Epithelial cell of proximal tubule (primary cell): ENCODE measurements around the gene VPS26B. TPM values are rescaled to one million over a fixed set of nuclear protein-coding genes. Genes with fewer than 3 reads are reported as not detected.
A peak's percentile ranks its signal among the peaks of the same experiment; 100 is the strongest.
"Not testable (repeated sequence)": the region's sequence is repeated elsewhere in the genome, so short reads cannot be mapped to it uniquely, and the experiment has no call there.

Experiments used
- DNase-seq: peaks from one replicate; pipeline ENCODE4 v3.0.0-alpha.2; 2011; ENCODE audit warnings: low read depth
- H3K4me3 ChIP-seq: 2 replicates; pipeline ENCODE4 v1.5.1; 2011; ENCODE audit warnings: low read depth, mild to moderate bottlenecking, low read length
- total RNA-seq: library from RNA; depleted of rRNA; stranded (reverse); fragments of >200 nt; gene quantifications from 2 replicates; pipeline ENCODE4 v1.2.3, GENCODE V29; 2015
- TF ChIP-seq, protein P1 (sequence below): conservative IDR thresholded peaks from 2 replicates; pipeline ENCODE4 v1.5.1; 2012; ENCODE audit warnings: low read depth, mild to moderate bottlenecking, low read length

The VPS26B gene
- 17.8 and 23.1 TPM in 2 replicates for total RNA-seq

DNA sequence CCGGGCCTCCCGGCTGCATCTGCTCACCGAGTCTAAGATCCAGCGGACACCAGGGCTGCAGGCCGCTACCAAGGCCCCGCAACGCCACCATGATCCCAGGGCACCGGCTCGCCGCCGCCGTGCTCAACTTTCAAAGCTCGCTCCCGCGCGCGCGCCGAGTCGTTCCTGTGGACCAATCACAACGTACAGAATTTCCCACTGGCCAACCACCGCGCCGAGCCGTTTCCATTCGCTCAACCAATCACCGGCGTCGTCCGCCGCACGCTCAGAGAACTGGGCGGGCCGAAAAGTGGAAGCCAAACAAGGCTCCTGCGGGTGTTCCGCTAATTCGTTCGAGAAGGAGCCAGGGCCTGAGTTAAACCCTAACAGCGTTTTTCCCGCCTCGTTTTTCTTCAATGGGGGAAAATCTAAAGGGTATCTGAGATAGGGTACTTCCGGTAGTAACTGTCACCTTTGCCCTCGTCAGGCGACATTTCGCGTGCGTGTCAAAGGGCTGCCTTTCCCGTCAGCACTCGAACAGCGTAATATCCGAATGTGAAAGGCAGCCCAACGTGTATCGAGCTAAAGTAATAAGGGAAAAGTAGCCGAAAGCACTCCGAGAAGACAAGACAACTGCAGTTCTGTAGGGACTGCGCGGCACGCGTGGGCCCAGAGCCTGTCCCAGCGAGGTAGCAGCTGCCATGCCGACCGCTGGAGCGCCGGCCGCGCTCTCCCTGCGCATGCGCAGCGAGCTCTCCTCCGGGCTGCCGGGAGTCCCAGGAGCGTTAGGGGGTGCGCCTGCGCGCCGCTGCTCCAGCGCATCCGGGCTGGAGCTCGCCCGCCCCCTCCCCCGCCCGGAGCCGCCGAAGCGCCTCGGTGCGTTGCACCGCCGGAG lies at the start of gene VPS26B, which contains the start of gene NCAPD3:
VPS26B (plus strand) TSS at position 836 of the 874 bp plus-strand sequence. CDS start 452 bp downstream, outside the sequence.
NCAPD3 (minus strand) TSS at position 132 of the 874 bp plus-strand sequence; CDS start at position 91, 41 bp downstream.
- peak within 1 kb of the TSS; percentile 64 for H3K4me3 ChIP-seq
- DNase-seq, result peak; percentile 61
- TF ChIP-seq, protein P1, sequence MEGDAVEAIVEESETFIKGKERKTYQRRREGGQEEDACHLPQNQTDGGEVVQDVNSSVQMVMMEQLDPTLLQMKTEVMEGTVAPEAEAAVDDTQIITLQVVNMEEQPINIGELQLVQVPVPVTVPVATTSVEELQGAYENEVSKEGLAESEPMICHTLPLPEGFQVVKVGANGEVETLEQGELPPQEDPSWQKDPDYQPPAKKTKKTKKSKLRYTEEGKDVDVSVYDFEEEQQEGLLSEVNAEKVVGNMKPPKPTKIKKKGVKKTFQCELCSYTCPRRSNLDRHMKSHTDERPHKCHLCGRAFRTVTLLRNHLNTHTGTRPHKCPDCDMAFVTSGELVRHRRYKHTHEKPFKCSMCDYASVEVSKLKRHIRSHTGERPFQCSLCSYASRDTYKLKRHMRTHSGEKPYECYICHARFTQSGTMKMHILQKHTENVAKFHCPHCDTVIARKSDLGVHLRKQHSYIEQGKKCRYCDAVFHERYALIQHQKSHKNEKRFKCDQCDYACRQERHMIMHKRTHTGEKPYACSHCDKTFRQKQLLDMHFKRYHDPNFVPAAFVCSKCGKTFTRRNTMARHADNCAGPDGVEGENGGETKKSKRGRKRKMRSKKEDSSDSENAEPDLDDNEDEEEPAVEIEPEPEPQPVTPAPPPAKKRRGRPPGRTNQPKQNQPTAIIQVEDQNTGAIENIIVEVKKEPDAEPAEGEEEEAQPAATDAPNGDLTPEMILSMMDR, result no peak

DNA sequence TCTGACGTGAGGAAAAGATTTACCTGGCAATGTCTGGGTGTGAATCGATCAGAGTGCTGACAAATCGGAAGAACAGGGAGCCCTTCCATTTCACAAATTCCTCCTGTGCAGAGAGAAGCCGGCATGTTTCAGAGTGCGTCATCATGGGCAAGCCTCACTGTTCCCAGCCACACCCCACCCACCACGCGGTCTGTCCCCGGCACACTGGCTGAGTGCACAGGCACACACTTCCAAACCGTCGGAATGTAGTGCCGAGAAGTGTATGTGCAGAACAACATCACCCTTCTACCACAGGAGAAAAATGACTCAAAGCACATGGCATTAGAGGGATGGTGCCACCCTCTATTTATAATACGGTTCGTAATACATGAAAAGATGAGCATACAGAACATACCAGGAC lies 48.2 kb upstream of the VPS26B start:
- TF ChIP-seq, protein P1, result no peak
- no peak for DNase-seq

DNA sequence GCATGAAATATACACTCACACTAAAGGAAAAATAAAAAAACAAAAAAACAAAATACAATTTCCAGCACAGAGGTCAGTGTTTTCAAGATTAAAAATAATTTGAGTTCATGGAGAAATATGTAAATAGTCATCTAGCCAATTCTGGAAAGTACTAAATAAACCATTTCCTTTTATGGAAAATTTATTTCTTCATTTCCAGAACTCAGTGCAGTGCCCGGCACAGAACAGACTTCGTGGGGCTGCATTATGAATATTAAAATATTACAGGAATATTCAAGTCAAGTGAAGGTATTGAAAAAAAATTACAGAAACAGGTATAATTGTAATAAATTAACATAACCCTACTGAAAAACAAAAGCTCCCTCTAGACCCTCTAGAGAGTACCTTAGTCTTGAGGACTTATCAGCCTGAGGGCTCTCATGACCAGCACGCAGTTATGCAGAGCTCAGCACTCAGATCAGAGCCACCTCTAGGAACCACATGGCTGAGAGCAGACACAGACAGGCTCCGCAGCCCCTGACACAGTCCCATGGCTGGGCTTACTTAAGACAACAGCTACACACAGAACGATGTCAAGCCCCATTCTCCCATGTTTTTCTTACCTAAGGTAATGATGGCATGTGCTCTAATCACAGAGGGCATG lies 46.3 kb upstream of the VPS26B start:
- H3K4me3 ChIP-seq, result no peak overlapping the region
- TF ChIP-seq, protein P1, result no peak
- DNase-seq, result no peak

More for the DNA sequence above, 48.2 kb upstream of the VPS26B start:
- H3K4me3 ChIP-seq, result no peak overlapping the region

DNA sequence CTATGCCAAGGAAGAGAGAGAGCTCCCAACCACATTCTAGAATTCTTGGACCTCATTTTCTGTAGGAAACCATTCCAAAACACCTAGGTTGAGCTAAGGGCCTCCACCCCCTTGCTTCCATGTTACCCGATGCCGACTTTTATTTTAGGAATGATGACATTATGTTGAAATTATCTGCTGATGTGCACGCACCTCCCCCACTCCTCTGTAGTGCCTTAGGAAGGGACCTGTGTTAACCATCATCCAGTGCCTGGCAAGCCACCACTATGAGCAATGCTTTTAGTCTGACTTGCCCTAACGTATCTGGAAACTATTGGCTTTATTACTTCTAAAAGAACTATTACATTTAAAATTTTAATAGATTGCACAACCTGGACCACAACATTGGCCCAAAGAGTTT lies 42.8 kb upstream of the VPS26B start:
- TF ChIP-seq, protein P1, result no peak
- no peak overlapping the region for H3K4me3 ChIP-seq
- no peak for DNase-seq

DNA sequence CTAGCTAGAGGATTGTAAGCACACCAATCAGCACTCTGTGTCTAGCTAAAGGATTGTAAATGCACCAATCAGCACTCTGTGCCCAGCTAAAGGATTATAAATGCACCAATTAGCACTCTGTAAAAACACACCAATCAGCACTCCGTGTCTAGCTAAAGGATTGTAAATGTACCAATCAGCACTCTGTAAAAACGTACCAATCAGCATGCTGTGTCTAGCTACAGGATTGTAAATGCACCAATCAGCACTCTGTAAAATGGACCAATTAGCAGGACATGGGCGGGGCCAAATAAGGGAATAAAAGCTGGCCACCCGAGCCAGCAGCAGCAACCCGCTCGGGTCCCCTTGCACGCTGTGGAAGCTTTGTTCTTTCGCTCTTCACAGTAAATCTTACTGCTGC lies 36.4 kb upstream of the VPS26B start:
- not testable (repeated sequence) for H3K4me3 ChIP-seq, DNase-seq

DNA sequence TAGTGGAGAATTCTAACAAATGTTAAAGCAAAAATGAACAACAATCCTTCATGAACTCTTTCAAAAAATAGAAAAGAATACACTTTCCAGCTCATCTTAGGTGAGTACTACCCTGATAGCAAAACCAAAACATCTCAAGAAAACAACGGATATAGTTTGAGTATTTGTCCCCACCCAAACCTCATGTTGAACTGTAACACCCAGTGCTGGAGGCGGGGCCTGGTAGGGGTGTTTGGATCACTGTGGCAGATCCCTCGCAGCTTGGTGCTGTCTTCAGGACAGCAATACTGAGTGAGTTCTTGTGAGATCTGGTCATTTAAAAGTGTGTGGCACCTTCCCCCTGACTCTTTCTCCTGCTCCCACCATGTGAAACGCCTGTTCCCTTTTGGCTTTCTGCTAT lies 27.7 kb upstream of the VPS26B start:
- no peak for DNase-seq
- TF ChIP-seq, protein P1, result no peak
- no peak overlapping the region for H3K4me3 ChIP-seq

DNA sequence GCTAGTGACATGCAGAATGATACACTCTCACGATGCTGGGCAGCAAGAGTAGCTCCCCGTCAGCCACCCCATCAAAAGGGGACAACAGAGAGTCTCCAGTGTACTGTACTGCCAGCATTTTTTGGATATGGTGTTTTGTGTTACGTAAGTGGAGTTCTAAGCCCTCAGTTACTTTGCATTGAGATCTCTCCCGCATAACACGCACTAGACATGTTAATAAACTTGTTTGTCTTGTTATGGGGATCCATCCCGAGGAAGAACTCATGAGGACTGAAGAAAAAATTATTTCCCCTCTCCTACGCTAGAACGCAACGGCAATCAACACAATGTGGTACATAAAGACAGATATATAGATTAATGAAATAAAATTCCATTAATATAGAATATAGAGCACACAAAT lies 24.9 kb upstream of the VPS26B start:
- DNase-seq, result no peak
- no peak overlapping the region for H3K4me3 ChIP-seq
- TF ChIP-seq, protein P1, result no peak
